Testis (tissue), 2 donors: ENCODE measurements around the gene DEFB123.

Experiments used
- CTCF ChIP-seq, 3 experiments: fragments of 450-650 bp in 2 of 3; fragments of 200-600 bp in 1 of 3; sonication (generic) in 1 of 3; IDR thresholded peaks; one replicate each; pipeline ENCODE4 v1.5.1; 2016 to 2019; ENCODE audit warnings: antibody characterized with exemption in 3 of 3, mild to moderate bottlenecking in 2 of 3, moderate library complexity in 1 of 3
- POLR2A ChIP-seq: fragments of 450-650 bp; IDR thresholded peaks from one replicate; pipeline ENCODE4 v1.6.1; 2017; ENCODE audit warnings: antibody characterized with exemption, mild to moderate bottlenecking, moderate library complexity

GRCh38 chr20:31472395-31473330 lies 32.2 kb downstream of the DEFB123 start:
- no peak for TF ChIP-seq CTCF (IDR thresholded peaks at IDR 0.05)
- TF ChIP-seq POLR2A: no peak
